Esophagus squamous epithelium (tissue), 4 donors: Measurements from ENCODE around the gene PTPRN2.

ENCODE experiments used
- POLR2A ChIP-seq, 4 donors: fragments of 450-650 bp; IDR thresholded peaks; one replicate each; pipeline ENCODE4 v1.6.1; 2017; ENCODE audit warnings: antibody characterized with exemption in 4 of 4, mild to moderate bottlenecking in 4 of 4, moderate library complexity in 3 of 4
- TF ChIP-seq, protein P1 (sequence below), 6 experiments: fragments of 450-650 bp in 4 of 6; fragments of 200-600 bp in 2 of 6; sonication (generic) in 2 of 6; IDR thresholded peaks; one replicate each; pipeline ENCODE4 v1.5.1; 2016 to 2019; ENCODE audit warnings: antibody characterized with exemption in 6 of 6, mild to moderate bottlenecking in 4 of 6, moderate library complexity in 4 of 6

DNA sequence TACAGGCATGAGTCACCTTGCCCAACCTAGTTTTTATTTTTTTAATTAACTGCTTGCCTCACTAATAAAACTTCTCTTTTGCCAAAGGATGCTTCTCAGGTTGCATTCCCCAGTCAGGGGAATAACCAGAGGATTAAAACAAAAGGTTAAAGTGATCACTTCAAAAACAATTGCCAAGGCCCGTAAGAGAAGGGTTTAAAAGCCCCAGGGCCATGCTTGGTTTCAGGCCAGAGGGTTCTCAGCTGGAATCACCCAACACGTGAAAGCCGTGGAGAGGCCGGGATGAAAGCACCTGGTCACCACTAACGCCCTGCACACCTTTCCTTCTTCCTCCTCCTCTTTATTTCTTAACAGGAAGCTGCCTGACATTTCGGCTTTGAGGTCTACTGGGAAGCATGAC, 587.5 kb downstream of the PTPRN2 start:
- TF ChIP-seq, protein P1, sequence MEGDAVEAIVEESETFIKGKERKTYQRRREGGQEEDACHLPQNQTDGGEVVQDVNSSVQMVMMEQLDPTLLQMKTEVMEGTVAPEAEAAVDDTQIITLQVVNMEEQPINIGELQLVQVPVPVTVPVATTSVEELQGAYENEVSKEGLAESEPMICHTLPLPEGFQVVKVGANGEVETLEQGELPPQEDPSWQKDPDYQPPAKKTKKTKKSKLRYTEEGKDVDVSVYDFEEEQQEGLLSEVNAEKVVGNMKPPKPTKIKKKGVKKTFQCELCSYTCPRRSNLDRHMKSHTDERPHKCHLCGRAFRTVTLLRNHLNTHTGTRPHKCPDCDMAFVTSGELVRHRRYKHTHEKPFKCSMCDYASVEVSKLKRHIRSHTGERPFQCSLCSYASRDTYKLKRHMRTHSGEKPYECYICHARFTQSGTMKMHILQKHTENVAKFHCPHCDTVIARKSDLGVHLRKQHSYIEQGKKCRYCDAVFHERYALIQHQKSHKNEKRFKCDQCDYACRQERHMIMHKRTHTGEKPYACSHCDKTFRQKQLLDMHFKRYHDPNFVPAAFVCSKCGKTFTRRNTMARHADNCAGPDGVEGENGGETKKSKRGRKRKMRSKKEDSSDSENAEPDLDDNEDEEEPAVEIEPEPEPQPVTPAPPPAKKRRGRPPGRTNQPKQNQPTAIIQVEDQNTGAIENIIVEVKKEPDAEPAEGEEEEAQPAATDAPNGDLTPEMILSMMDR (IDR thresholded peaks at IDR 0.05), result no peak
- TF ChIP-seq POLR2A (IDR thresholded peaks at IDR 0.05), result no peak
